GM19351 (cell line): ENCODE data around the gene UROC1.

Source experiments
- ATAC-seq: cut with Tn5 transposase; IDR thresholded peaks from one replicate; pipeline ENCODE4 v1.9.1; 2021; ENCODE audit warnings: mild to moderate bottlenecking, moderate library complexity; ENCODE audit not compliant: unreplicated experiment

Gene UROC1

DNA sequence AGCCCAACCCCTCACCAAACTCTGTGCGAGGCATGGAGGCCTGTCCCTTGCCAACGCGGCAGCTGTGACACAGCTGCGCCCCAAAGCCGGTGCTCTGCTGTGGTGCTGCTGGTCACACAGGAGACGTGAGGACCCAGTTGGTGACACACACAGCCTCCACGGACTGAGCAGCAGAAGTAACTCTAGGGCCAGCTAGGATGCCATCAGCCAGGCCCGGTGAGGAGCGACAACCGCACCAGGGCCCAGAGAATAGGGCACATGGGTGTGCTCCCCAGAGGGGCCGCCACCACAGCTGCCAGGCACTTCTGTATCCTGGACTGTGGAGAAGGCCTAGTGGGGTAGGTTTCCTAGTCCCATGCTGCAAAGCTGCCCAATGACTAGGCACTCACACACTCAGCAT, 52.6 kb downstream of the UROC1 start:
- ATAC-seq, result no peak

DNA sequence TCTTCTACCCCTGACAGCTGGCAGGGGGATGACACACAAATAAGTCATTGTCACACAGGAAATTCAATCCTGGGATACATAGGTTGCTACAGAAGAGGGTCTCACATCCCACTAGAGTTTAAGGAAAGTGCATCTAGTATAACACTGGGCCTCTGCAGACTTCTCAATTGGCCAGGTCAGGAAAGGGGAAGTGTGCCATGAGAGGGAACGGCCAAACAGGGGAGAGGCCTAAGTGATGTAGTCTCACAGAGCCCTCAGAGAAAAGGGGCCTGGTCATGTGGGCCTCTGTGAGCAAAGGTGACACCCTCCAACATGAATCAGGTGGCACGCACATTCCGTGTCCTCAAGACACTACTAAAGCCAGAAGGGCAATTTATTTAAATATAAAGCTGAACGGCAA, 53.1 kb downstream of the UROC1 start:
- ATAC-seq, result no peak

DNA sequence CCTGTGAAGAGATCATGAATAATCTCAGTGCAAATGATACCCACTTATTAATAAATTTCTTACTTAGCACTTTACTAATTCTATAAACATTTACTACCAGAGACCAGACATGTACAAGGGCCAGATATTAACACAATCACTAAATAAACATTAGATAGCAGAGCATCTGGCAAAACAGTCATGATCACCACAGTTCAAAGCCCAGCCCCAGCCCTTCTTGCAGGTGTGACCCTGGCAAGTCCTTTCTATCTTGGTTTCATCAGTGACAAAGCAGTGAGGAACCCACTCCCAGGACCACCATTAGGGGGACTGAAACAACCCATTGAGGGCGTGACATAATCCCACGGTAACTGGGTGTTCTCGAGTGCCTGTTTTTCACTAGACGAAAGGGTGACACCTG, 53.5 kb downstream of the UROC1 start:
- no peak for ATAC-seq

DNA sequence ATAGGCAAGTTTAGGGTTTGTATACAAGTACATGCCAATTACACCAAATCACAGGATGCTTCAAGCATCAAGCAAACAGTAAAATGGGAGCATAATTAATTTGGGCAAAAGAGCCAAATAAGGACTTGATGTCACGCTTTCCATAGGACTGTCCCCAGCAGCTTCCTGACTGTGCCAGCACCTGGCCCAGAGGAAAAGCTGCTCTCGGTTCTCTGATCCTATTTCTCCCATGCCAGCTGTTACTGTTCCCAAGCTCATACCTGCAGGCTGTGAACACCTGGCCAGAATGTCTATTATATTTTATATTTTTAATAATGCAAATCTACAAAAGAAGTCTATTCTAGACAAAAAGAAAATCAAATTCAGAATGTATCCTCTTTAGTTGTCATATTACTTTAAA, 54.1 kb downstream of the UROC1 start:
- no peak for ATAC-seq

DNA sequence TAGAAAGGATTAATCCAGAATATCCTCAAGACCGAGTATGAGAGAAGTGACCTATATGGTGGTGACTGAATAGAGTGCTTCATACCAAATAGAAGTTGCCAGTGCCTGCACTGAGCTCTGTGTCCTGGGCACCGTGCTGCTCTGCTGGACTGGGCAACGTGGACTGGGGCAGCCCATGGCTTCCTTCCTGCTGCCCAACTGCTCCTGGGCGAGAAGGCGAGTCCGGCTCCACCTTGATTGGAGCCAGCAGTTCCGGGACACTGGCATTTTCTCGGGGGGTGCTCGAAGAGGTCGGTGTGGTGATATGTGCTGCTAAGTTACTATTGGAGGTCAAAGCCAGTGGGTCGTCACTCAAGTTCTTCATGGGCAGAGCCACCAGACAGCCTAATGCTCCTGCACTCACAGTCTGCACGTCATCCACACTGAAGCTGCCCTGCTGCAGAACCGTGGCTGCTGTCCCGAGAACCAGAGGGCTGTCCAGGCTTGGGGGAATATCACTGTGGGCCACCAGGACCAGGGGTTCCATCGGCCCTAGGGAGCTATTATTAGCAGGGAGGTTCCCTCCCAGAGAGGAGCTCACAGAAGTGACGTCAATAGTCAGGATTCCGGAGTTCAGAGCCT, 56.0 kb downstream of the UROC1 start:
- ATAC-seq, result no peak

GRCh38 chr3:126460381-126460780, 57.2 kb downstream of the UROC1 start:
- no peak for ATAC-seq

GRCh38 chr3:126459763-126460127, 57.8 kb downstream of the UROC1 start:
- ATAC-seq, result no peak

DNA sequence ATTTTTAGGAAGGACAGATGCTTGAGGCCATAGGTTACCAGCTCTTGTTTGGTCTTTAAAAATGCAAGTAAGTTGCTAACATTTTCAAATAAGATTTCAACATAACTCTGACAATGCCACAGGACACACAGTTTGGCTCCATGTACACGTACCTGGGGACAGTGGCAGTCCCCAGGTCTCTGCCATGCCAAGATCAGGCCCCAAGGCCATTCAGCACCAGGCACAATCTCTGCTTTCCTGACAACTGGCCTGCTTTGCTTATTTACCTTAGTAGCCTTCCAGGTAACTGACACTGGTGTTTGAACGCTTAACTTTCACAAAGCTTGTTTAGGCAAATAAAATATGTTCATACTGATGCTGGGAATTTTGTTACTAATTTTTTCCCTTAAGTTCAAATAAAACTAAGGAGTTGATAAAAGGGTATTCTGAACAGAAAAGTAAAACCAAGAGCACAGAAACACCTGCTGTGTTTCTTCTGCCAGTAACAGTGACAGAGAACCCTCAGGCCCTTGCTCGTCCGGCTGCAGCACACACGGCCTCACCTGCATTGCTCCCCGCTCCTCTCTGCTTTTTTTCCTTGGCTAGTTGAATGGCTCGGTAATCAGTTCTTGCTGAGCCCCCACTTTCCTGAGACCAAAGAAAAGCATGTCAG, 58.3 kb downstream of the UROC1 start:
- ATAC-seq, result no peak

DNA sequence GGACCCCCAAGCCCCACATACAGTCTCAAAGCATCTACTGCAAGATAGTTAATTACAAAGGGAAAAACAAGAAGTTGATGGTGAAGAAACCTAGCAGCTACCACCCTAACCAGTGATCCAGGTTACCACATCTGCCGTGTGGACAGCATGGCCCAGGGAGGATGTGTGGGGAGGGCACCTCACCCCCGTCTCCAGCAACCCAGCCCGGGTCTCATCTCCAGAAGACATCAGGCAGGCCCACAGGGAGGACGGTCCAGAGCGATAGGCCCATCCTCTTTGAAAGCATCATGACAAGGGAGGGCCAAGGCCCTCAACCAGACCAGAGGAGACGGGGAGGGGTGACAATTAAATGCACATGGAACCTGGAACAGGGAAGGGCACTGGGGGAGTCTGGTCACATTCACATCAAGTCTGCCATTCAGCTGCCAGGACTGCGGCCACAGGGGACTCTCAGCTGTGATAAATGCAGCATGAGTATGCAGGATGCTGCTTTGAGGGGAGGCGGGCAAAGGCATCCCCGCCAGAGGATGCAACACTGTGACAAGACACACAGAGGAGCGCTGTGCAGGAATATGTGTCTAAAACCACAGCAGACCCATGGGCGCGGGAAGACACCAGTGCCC, 60.7 kb downstream of the UROC1 start:
- no peak for ATAC-seq

GRCh38 chr3:126456211-126456610, 61.4 kb downstream of the UROC1 start:
- no peak for ATAC-seq

- no peak for ATAC-seq
Measured at GRCh38 chr3:126454437-126455198, 63.0 kb downstream of the UROC1 start.

DNA sequence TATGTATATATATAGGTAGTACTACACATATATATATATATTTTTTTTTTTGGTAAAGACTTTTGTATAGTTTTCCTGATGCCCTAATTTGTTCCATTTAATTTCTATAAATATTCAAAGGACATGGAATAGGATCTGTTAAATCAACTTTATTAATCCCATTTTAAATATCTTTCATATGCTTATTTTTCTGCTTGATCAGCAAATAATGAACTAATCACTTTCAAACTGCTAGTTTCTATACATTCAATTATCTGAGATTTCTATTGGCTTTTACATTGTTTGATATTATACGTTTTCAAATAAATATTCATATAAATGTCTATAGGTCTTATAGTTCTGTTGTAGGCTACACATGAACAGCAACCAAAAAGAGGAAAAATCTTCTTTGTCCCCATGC, 63.5 kb downstream of the UROC1 start:
- ATAC-seq, result no peak

GRCh38 chr3:126452213-126452612, 65.4 kb downstream of the UROC1 start:
- no peak for ATAC-seq

DNA sequence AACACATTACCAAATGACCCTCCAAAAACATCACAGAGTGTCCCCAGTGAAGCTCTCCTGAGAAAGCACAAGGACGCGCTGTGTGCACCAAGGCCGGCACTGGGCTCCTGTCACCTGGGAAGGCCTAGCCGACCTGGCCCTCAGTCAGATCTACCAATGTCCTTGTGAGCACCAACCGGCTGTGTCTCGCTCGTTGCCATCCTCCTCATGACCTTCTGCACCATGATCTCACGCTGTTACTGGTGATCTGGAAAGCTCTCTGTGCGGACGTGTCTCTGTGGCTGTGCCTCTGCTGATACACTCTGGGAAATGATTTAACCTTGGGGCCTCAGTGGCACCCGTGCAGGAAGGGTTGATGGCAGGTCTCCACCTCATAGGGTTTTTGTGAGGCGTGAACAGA, 66.1 kb downstream of the UROC1 start:
- no peak for ATAC-seq

GRCh38 chr3:126450744-126451143, 66.8 kb downstream of the UROC1 start:
- no peak for ATAC-seq

- no peak for ATAC-seq
Measured at GRCh38 chr3:126450219-126450618, 67.4 kb downstream of the UROC1 start.

- no peak for ATAC-seq
Measured at GRCh38 chr3:126449621-126450051, 67.9 kb downstream of the UROC1 start.

- no peak for ATAC-seq
Measured at GRCh38 chr3:126448893-126449180, 68.7 kb downstream of the UROC1 start.

GRCh38 chr3:126448136-126448892, 69.3 kb downstream of the UROC1 start:
- no peak for ATAC-seq

GRCh38 chr3:126447456-126448106, 70.0 kb downstream of the UROC1 start:
- ATAC-seq, result no peak

GRCh38 chr3:126446791-126447190, 70.8 kb downstream of the UROC1 start:
- ATAC-seq, result no peak
